Right ventricle myocardium superior (tissue), 1 donor: ENCODE data around the gene CCDC27. TPM values are rescaled to one million over a fixed set of nuclear protein-coding genes. Genes with fewer than 3 reads are reported as not detected.
"Not testable (repeated sequence)": the region's sequence is repeated elsewhere in the genome, so short reads cannot be mapped to it uniquely, and the experiment has no call there.

Source experiments
- ATAC-seq: fragments of 200-7000 bp; cut with Tn5 transposase; one replicate; pipeline ENCODE4 v1.9.1; 2020; ENCODE audit warnings: mild to moderate bottlenecking; ENCODE audit not compliant: poor library complexity
- DNase-seq: peaks from one replicate; pipeline ENCODE4 v3.0.0-alpha.2; 2020
- intact Hi-C: fragments of 100-400 bp; cut with DNase I; formaldehyde crosslinking; loops from one replicate; pipeline ENCODE4 v1.11.2; 2022
- total RNA-seq: library from RNA; stranded (reverse); fragmentation: NEBNext Ultra II Directional; extraction: Animal tissue kit (Norgen Biotek cat#: 25700); gene quantifications from one replicate; pipeline ENCODE4 v1.2.1, GENCODE V29; 2021
- donor health status: DM: no; HTN: yes; CAD: no; lungs with severe emphysema.

Gene CCDC27
- total RNA-seq, 1 donor from 2014 or later = not detected

- intact Hi-C loops = no loop called here
- ATAC-seq = no peak
- DNase-seq = no peak
These were observed 51.8 kb downstream of the CCDC27 start for GRCh38 chr1:3803905-3804626.

- ATAC-seq, intact Hi-C loops, DNase-seq: not testable (repeated sequence)
These were observed 52.3 kb downstream of the CCDC27 start for GRCh38 chr1:3804627-3804944.

GRCh38 chr1:3805038-3805437 is 52.8 kb downstream of the CCDC27 start:
- DNase-seq (no peak), ATAC-seq (no peak)
- intact Hi-C loops = no loop called here

- no peak for ATAC-seq
- no peak for DNase-seq
- intact Hi-C loops = no loop called here
These were observed 55.5 kb downstream of the CCDC27 start for GRCh38 chr1:3807769-3808168.

- intact Hi-C loops = loop anchor here (2.0 kb wide), 1 partner anchor 25 kb away; no protein-coding TSS in a partner anchor
- DNase-seq (no peak), ATAC-seq (no peak)
These were observed 57.4 kb downstream of the CCDC27 start for GRCh38 chr1:3809680-3810079.

GRCh38 chr1:3810149-3810761 is 58.0 kb downstream of the CCDC27 start:
- not testable (repeated sequence) for ATAC-seq, DNase-seq
- intact Hi-C loops = loop anchor here (2.0 kb wide), 1 partner anchor 25 kb away; no protein-coding TSS in a partner anchor

GRCh38 chr1:3811595-3811911 is 59.3 kb downstream of the CCDC27 start:
- intact Hi-C loops = loop anchor here (2.0 kb wide), 1 partner anchor 23 kb away; no protein-coding TSS in a partner anchor
- ATAC-seq (no peak), DNase-seq (no peak)

- DNase-seq (no peak), ATAC-seq (no peak)
- intact Hi-C loops = no loop called here
These were observed 61.8 kb downstream of the CCDC27 start for GRCh38 chr1:3814065-3814464.

- intact Hi-C loops = no loop called here
- DNase-seq = no peak
- ATAC-seq = no peak
These were observed 62.7 kb downstream of the CCDC27 start for GRCh38 chr1:3814771-3815561.

- intact Hi-C loops = no loop called here
- DNase-seq = no peak
- no peak for ATAC-seq
These were observed 64.3 kb downstream of the CCDC27 start for GRCh38 chr1:3816331-3817137.

GRCh38 chr1:3817138-3817740 is 65.0 kb downstream of the CCDC27 start:
- ATAC-seq (no peak), DNase-seq (no peak)
- intact Hi-C loops = no loop called here

- DNase-seq (no peak), ATAC-seq (no peak)
These were observed 65.8 kb downstream of the CCDC27 start for GRCh38 chr1:3817821-3818597.

GRCh38 chr1:3819771-3820200 is 67.5 kb downstream of the CCDC27 start:
- intact Hi-C loops = no loop called here
- DNase-seq (no peak), ATAC-seq (no peak)

More at GRCh38 chr1:3817821-3818597, 65.8 kb downstream of the CCDC27 start:
- intact Hi-C loops = no loop called here

- intact Hi-C loops = no loop called here
- ATAC-seq = no peak
- no peak for DNase-seq
These were observed 68.1 kb downstream of the CCDC27 start for GRCh38 chr1:3820316-3820715.

GRCh38 chr1:3821004-3821403 is 68.8 kb downstream of the CCDC27 start:
- no peak for ATAC-seq
- intact Hi-C loops = no loop called here

More at GRCh38 chr1:3821004-3821403, 68.8 kb downstream of the CCDC27 start:
- no peak for DNase-seq
